Hepatocyte (in vitro differentiated cells): ENCODE data around the gene VSNL1.

Source experiments
- EZH2 ChIP-seq: fragments of 200-600 bp; sonication (generic); IDR thresholded peaks from 2 replicates; pipeline ENCODE4 v1.6.1; 2016; ENCODE audit warnings: antibody characterized with exemption, mild to moderate bottlenecking, borderline replicate concordance
- TF ChIP-seq, protein P1 (sequence below): fragments of 200-600 bp; sonication (generic); IDR thresholded peaks from 2 replicates; pipeline ENCODE4 v1.5.1; 2016; ENCODE audit warnings: antibody characterized with exemption, mild to moderate bottlenecking; ENCODE audit not compliant: poor library complexity

- TF ChIP-seq, protein P1, sequence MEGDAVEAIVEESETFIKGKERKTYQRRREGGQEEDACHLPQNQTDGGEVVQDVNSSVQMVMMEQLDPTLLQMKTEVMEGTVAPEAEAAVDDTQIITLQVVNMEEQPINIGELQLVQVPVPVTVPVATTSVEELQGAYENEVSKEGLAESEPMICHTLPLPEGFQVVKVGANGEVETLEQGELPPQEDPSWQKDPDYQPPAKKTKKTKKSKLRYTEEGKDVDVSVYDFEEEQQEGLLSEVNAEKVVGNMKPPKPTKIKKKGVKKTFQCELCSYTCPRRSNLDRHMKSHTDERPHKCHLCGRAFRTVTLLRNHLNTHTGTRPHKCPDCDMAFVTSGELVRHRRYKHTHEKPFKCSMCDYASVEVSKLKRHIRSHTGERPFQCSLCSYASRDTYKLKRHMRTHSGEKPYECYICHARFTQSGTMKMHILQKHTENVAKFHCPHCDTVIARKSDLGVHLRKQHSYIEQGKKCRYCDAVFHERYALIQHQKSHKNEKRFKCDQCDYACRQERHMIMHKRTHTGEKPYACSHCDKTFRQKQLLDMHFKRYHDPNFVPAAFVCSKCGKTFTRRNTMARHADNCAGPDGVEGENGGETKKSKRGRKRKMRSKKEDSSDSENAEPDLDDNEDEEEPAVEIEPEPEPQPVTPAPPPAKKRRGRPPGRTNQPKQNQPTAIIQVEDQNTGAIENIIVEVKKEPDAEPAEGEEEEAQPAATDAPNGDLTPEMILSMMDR = no peak
- TF ChIP-seq EZH2 = no peak
Measured at GRCh38 chr2:17661460-17661859, 121.0 kb downstream of the VSNL1 start.
